Right renal cortex interstitium (tissue), 3 donors: ENCODE data around the gene CCDC86. TPM values are rescaled to one million over a fixed set of nuclear protein-coding genes. Genes with fewer than 3 reads are reported as not detected.
"Not testable (repeated sequence)": the region's sequence is repeated elsewhere in the genome, so short reads cannot be mapped to it uniquely, and the experiment has no call there.

Source experiments
- DNase-seq, 3 donors: peaks; one replicate each; pipeline ENCODE4 v3.0.0-alpha.2; 2013; ENCODE audit warnings: low read depth in 3 of 3, low spot score in 2 of 3
- polyA plus RNA-seq, 3 donors: library from polyadenylated mRNA; unstranded; fragments of 120-200 nt; gene quantifications; one replicate each; pipeline ENCODE4 v1.2.1, GENCODE V29; 2013; ENCODE audit not compliant: insufficient read length in 3 of 3

Gene CCDC86, protein sequence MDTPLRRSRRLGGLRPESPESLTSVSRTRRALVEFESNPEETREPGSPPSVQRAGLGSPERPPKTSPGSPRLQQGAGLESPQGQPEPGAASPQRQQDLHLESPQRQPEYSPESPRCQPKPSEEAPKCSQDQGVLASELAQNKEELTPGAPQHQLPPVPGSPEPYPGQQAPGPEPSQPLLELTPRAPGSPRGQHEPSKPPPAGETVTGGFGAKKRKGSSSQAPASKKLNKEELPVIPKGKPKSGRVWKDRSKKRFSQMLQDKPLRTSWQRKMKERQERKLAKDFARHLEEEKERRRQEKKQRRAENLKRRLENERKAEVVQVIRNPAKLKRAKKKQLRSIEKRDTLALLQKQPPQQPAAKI
- polyA plus RNA-seq = 10 to 100 TPM; 16.8 to 17.1 (median 16.9) TPM

- DNase-seq = peak; percentile 89 to 95 (median 92)
These were observed at the start of gene CCDC86 for GRCh38 chr11:60841797-60842667. CCDC86 (plus strand) TSS chr11:60842113; CDS start chr11:60842125, 12 bp downstream.

DNA sequence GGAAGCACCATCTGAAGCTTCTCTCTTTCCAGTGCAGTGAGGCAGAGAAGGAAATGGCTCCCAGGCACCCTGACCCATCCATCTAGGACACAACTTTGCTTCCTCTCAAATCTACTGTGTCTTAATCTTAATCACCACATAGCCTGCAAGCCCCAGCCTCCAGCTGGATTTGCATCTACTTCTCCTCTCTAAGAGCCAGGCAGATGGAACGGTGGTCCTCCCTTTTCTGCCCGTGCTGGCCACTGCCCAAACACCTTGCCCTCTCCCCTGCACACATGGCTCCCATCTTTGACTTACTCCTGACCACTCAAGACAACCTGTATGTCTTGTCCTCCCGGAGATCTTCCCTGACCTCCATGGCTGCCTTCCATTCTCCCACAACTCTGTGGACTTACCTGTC lies 49.4 kb upstream of the CCDC86 start:
- DNase-seq = no peak

GRCh38 chr11:60795291-60795690 lies 46.6 kb upstream of the CCDC86 start:
- no peak for DNase-seq

- no peak for DNase-seq
These were observed 43.9 kb upstream of the CCDC86 start for GRCh38 chr11:60797846-60798630.

DNA sequence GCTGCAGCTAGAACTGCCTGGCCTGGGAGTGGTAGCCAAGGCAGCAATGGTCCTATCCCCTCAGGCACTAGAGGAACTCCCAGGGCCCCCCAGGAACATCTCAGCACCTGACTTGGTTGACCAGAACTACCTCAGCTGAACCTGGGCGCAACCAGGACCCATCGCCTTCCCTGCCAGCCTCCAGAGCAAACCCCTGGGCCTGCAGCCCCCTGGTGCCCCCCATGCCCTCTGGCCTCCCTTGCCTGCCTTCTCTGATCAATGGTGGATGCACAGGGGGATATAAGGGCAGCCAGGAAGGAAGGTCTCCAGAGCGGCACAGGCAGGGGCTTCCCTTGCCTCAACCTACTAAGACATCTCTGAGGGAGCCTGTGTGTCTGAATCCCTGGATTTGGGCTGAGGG lies 43.3 kb upstream of the CCDC86 start:
- DNase-seq = no peak

DNA sequence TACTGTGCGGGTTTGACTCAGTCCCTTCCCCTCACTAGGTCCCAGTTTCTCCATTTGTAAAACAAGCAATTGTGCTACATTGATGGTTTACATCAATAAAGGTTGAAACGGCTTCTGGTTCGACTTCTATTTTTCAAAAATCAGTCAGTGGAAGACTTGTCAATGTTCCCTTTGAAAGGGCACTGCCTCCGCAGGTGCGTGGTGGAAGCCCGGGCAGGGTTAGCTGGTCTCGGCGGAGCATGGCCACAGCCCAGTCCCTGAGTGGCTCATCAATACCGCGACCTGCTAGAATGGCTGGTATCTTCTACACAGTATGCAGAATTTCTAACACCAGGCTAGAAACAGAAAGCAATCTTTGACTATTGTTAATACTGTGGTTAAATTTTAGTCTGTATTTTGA lies 40.7 kb upstream of the CCDC86 start:
- DNase-seq = no peak

- no peak for DNase-seq
These were observed 38.5 kb upstream of the CCDC86 start for GRCh38 chr11:60803273-60803936.

DNA sequence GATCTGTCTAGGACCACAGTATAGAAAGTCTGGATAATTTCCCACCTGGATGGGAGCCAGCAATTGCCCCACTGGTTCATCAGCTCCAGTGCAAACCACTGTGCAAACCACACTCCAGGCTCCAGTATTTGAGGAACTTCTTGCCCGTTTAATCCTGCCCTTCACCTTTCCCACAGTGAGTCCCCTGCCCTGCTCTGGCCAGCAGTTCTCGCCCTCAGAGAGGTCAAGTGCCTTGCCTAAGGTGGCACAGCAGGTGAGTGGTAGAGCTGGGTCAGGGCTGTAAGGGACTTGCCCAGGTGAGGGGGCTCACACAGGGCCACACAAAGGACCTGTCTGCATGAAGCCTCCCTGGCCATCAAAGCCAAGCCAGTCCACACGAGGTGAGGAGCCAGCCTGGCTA lies 32.7 kb upstream of the CCDC86 start:
- DNase-seq = no peak

- DNase-seq = no peak
These were observed 32.2 kb upstream of the CCDC86 start for GRCh38 chr11:60809691-60810090.

DNA sequence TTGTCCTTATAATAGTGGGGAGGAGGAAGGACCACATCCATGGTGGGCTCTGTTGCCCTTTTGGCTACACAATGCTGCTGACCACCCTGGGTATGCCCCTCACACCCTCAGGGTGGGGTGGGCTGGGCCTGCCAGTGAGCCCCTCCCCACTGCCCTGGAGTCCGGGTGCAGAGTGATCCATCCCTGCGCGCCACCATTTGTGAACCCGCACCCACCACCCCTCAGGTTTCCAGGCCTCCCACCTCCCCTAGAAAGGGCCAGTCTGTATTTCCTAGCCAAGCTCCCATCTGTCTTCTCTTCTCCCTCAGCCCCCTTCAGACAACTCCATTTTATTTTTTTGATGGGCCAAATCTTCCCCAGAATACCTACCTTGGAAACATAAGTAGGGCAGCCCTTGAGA lies 31.8 kb upstream of the CCDC86 start:
- no peak for DNase-seq

- DNase-seq = no peak
These were observed 31.3 kb upstream of the CCDC86 start for GRCh38 chr11:60810569-60810968.

- DNase-seq = no peak
These were observed 28.6 kb upstream of the CCDC86 start for GRCh38 chr11:60813324-60813723.

GRCh38 chr11:60814112-60814511 lies 27.8 kb upstream of the CCDC86 start:
- DNase-seq = no peak

DNA sequence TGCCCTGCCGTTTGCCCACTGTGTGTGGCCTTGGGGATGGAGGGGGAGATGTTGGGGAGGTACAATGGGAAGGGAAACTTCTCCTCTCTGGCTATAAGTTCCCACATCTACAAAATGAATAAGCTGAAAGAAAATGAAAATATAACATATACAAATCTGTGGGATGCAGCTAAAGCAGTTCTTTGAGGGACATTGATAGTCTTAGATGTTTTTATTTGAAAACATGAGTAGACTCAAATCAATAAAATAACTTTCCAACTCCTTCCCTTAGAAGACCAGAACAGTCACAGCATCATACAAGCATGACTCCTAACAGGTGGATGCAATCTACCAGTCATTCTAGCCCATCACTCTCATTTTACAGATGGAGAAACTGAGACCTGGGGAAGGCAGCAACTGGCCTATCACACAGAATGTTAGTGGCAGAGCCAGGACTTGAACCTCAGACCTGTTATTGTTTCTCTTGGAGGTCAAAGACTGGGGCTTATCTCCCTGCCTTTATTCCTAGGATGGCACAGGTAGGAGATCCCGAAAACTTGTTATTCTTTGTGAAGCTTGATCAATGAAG lies 25.2 kb upstream of the CCDC86 start:
- no peak for DNase-seq

DNA sequence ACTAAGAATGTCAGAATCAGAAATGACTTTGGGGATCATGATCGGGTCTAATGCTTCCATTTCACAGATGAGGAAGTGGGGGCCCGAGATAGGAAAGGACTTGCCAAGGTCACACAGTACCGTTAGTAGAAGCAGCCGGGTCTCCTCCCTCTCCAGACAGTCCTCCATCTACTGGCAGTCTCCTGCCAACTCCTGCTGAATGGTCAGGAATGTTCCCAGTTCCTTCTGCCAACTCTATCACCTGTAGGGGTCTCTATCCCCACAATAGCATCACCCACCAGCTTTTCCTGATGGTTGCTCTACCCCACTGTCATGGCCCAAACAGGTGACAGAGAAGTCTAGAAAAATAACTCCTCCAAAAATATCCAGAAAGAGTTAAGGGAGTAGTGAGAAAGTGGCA lies 23.9 kb upstream of the CCDC86 start:
- DNase-seq = no peak

GRCh38 chr11:60821827-60822599 lies 19.9 kb upstream of the CCDC86 start:
- no peak for DNase-seq

- DNase-seq = not testable (repeated sequence)
These were observed 18.1 kb upstream of the CCDC86 start for GRCh38 chr11:60823745-60824306.

GRCh38 chr11:60825118-60825517 lies 16.8 kb upstream of the CCDC86 start:
- DNase-seq = no peak

DNA sequence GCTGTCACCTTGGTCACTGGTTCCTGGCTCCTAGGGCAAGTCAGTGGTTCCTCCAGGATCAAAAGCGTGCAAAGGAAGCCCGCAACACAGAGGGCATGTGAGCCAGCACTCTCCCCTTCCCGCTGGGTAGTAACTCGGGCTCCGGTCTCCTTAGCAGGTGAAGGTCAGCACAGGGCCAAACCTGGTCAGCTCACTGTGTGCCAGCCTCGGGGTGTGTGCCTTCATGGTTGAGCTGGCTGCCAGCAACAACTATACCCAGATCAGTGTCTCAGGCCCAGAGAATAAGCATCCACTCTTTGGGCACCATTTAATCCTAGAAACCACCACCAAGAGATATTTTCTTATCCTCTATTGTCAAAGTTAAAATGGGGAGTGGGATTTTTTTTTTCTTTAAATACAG lies 16.1 kb upstream of the CCDC86 start:
- no peak for DNase-seq
